GM18858 (cell line): ENCODE measurements around the gene CDC42BPA.
"Not testable (repeated sequence)": the region's sequence is repeated elsewhere in the genome, so short reads cannot be mapped to it uniquely, and the experiment has no call there.

Experiments
- ATAC-seq: cut with Tn5 transposase; IDR thresholded peaks from one replicate; pipeline ENCODE4 v1.9.1; 2021; ENCODE audit not compliant: unreplicated experiment

CDC42BPA gene

DNA sequence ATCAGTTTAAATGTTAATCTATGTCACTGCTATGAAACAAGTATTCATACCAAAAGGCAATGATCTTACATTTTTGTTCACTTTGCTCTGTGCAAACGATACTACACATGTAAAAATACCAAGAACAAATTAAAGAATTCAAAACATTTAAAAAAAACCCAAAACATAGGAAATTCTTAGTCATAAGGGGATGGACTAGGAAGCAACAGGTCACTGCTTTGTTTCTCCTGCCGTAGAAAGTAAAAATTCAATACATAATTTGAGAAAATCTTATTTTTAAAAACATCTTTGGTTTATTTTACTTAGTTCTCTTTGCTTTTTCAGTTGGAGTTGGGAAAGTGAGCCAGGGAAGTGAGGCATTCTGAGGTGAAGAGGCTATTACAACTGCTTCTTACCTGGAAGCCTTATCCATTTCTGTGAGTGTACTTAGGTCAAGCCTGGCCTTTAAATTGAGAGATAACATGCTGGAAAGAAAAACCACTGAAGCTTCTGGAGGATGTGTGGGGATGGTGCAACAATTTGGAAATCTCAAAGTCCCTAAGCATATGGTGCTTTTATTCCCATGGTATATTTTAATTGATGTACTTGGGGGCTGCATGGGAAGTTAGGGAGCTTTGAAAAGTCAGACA is 183.5 kb downstream of the CDC42BPA start:
- ATAC-seq, result no peak

- ATAC-seq, result not testable (repeated sequence)
These were observed 185.6 kb downstream of the CDC42BPA start for GRCh38 chr1:227132695-227133094.

DNA sequence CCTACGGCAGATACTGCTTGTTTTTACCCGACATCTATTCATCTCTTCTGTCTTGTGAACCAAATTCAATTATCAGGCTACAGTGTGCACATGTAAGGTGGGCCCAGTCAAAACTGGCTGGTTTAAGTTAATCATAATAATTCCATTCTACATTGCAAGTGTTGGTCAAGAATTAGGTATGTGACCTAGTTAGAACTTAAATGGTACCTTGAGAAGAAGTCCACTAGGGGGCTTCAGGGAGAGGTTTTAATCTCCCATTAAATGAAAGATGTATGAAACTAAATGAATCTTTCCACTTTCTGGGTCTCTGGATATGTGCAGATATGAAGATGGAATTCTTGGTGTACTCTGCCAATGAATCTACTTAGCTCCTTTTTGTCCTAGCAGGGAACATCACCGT is 187.1 kb downstream of the CDC42BPA start:
- ATAC-seq, result no peak

DNA sequence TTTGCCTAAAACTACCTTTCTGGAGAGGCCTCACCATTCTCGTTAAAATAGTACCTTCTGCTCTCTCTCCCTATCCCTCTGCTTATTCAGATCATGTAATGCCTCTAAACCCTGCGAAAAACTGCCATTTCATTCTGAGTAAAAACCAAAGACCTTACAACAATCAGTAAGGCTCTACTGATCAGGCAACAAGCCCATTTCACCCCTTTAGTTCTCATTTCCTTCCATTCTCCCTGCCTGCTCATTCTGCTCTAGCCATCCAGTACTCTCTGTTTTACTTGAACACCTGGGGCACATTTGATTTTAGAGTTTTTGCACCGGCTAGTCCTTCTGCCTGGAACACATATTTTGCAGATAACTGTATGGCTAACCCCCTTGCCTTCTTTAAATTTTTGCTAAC is 190.4 kb downstream of the CDC42BPA start:
- peak; percentile 73 for ATAC-seq

- ATAC-seq, result no peak
These were observed 192.3 kb downstream of the CDC42BPA start for GRCh38 chr1:227125929-227126545.

- ATAC-seq, result no peak
These were observed 193.8 kb downstream of the CDC42BPA start for GRCh38 chr1:227124473-227124872.

- ATAC-seq, result no peak
These were observed 197.5 kb downstream of the CDC42BPA start for GRCh38 chr1:227120826-227121225.

GRCh38 chr1:227112538-227112937 is 205.8 kb downstream of the CDC42BPA start:
- ATAC-seq, result no peak

DNA sequence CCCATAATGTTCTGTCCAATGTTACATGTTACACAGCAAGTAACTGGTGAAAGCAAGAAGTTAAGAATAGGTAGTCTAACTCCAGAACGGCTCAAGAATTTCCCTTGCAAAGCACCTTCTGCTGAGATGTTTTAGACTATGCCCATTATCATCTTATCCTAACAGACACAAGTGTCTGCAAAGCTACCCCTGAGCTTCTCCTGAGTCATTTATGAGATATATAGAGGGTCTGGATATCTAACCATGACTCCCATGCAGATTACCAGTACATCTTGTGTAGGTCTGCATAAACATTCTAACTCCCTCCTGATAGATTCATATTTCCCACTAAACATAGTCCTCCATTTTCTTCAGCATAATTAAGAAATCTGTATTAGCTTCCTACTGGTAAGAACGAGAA is 206.5 kb downstream of the CDC42BPA start:
- ATAC-seq, result no peak

GRCh38 chr1:227105291-227105690 is 213.0 kb downstream of the CDC42BPA start:
- ATAC-seq, result not testable (repeated sequence)

GRCh38 chr1:227102056-227102455 is 216.2 kb downstream of the CDC42BPA start:
- ATAC-seq, result no peak

- ATAC-seq, result no peak
These were observed 223.9 kb downstream of the CDC42BPA start for GRCh38 chr1:227094249-227094966.

- no peak for ATAC-seq
These were observed 225.0 kb downstream of the CDC42BPA start for GRCh38 chr1:227093309-227093708.

- no peak for ATAC-seq
These were observed 226.2 kb downstream of the CDC42BPA start for GRCh38 chr1:227092069-227092468.

DNA sequence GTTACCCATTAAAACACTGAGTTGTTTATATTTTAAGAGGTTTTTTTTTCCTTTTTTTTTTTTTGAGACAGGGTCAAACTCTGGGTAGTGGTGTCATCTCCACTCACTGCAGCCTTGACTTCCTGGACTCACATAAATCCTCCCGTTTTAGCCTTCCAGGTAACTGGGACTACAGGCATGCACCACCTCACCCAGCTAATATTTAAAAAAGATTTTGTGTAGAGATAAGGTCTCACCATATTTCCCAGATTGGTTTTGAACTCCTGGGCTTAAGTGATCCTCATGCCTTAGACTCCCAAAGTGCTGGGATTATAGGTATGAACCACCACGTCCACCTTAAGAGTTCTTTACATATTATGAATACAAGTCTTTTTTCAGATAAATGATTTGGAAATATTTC is 231.7 kb downstream of the CDC42BPA start:
- no peak for ATAC-seq

- no peak for ATAC-seq
These were observed 235.1 kb downstream of the CDC42BPA start for GRCh38 chr1:227082999-227083746.

GRCh38 chr1:227077783-227078182 is 240.5 kb downstream of the CDC42BPA start:
- ATAC-seq, result no peak

DNA sequence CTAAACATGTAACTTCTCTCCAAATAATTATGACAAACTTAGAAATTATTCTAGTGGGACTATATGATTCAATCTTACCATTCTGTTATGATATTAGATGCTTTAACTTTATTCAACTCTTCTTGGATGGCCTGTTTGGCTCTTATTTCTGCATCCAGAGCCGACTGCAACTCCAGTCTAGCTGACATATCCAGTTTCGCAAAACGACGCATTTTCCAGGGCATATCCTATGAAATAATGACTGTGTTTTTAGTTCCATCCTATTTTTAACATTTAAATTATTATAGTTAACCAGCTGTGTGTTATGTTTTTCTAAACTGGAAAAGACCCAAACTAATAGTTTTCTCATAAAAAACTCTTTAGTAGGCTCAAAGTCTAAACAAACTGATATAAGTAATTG is 244.5 kb downstream of the CDC42BPA start:
- no peak for ATAC-seq

GRCh38 chr1:227072991-227073390 is 245.3 kb downstream of the CDC42BPA start:
- ATAC-seq, result no peak

DNA sequence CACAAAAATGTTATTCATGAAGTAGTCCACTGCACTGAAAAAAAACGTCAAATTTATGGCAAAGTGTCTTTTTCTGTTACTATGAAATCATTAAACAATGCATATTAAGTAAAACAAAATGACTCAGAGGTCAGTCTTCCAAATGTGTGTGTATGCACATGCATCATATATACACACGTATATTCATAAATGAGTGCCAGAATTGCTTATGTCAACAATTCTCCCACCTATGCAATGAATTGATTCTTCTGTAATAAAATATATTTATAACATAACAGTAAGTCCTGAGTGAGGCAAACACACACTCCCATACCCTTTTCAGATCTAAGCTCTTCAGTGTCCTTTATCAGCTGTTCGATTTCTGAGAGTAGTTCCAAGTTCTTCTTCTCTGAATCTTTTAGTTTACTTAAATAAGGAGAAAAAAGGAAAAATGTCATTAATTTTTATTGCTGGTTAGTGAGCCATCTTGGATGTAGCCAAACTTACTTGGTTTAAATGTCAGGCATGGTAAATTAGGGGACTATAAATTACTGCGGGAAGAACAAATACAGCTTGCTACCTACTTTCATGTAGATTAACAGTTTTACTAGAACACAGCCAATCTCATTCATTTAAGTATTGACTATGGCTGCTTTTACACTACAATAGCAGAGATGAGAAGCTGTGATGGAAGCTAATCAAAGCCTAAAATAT is 246.3 kb downstream of the CDC42BPA start:
- no peak for ATAC-seq
